Dendritic cell treated with granulocyte-macrophage colony-stimulating factor and Interleukin-4, amounts not matched to agents 40 ng/mL and 50 ng/mL, for 4 days (primary cell): ENCODE data around the gene KIF23.

Experiments
- H3K27ac Mint-ChIP-seq: one replicate; pipeline ENCODE4 v1.8.0; 2022; ENCODE audit warnings: mild to moderate bottlenecking, mixed read lengths
- H3K27me3 Mint-ChIP-seq: one replicate; pipeline ENCODE4 v1.8.0; 2022; ENCODE audit warnings: mild to moderate bottlenecking, mixed read lengths
- H3K36me3 Mint-ChIP-seq: one replicate; pipeline ENCODE4 v1.8.0; 2022; ENCODE audit warnings: low read depth, mixed read lengths
- H3K4me1 Mint-ChIP-seq: one replicate; pipeline ENCODE4 v1.8.0; 2022; ENCODE audit warnings: low read depth, mixed read lengths
- H3K4me3 Mint-ChIP-seq: one replicate; pipeline ENCODE4 v1.8.0; 2022; ENCODE audit warnings: mild to moderate bottlenecking, moderate library complexity, mixed read lengths
- H3K9me3 Mint-ChIP-seq: one replicate; pipeline ENCODE4 v1.8.0; 2022; ENCODE audit warnings: mixed read lengths
- intact Hi-C: fragments of 100-400 bp; cut with micrococcal nuclease; formaldehyde crosslinking; loops from one replicate; pipeline ENCODE4 v1.15.0; 2022

Gene KIF23

GRCh38 chr15:69388260-69388705 is 25.9 kb upstream of the KIF23 start:
- H3K27ac Mint-ChIP-seq, result no peak overlapping the region

DNA sequence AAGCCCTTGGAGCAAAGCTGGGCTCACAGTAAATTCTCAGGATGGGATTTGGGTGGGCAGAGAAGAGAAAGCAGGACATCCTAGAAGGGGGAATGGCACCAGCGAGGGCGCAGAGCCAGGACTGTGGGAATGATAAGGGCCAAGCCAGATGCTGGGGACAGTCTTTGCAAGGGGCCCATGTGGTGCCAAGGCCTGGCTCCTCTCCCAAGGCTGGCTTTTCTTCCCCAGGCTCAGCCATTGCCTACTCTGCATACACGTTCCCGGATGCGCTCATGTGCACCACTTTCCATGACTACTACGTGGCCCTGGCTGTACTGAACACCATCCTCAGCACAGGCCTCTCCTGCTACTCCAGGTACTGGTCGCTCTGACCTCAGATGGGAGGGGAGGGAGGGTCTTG is 24.7 kb upstream of the KIF23 start:
- H3K36me3 Mint-ChIP-seq, result no peaks in the 10 kb centered on the region

More at GRCh38 chr15:69388260-69388705, 25.9 kb upstream of the KIF23 start:
- no peaks in the 10 kb centered on the region for H3K9me3 Mint-ChIP-seq
- H3K27me3 Mint-ChIP-seq, result no peaks in the 10 kb centered on the region
- H3K4me3 Mint-ChIP-seq, result no peak overlapping the region
- peaks cover 4% of the 10 kb centered on the region for H3K4me1 Mint-ChIP-seq
- H3K36me3 Mint-ChIP-seq, result no peaks in the 10 kb centered on the region
- intact Hi-C loops, result no loop called here

GRCh38 chr15:69390575-69390974 is 23.6 kb upstream of the KIF23 start:
- Mint-ChIP-seq H3K36me3 (no peaks in the 10 kb centered on the region), H3K27ac (no peak overlapping the region), H3K4me1 (peaks cover 17% of the 10 kb centered on the region), H3K4me3 (no peak overlapping the region), H3K9me3 (no peaks in the 10 kb centered on the region), H3K27me3 (peaks cover 5% of the 10 kb centered on the region)
- intact Hi-C loops, result no loop called here

More for the DNA sequence above, 24.7 kb upstream of the KIF23 start:
- Mint-ChIP-seq H3K27me3 (peaks cover 4% of the 10 kb centered on the region), H3K27ac (no peak overlapping the region), H3K9me3 (no peaks in the 10 kb centered on the region), H3K4me3 (no peak overlapping the region), H3K4me1 (peaks cover 11% of the 10 kb centered on the region)
- intact Hi-C loops, result no loop called here

- Mint-ChIP-seq H3K36me3 (no peaks in the 10 kb centered on the region), H3K4me1 (peaks cover 17% of the 10 kb centered on the region), H3K27me3 (peaks cover 9% of the 10 kb centered on the region), H3K4me3 (no peak overlapping the region), H3K27ac (no peak overlapping the region), H3K9me3 (no peaks in the 10 kb centered on the region)
- intact Hi-C loops, result no loop called here
Observed at GRCh38 chr15:69391046-69391757, 22.9 kb upstream of the KIF23 start.

DNA sequence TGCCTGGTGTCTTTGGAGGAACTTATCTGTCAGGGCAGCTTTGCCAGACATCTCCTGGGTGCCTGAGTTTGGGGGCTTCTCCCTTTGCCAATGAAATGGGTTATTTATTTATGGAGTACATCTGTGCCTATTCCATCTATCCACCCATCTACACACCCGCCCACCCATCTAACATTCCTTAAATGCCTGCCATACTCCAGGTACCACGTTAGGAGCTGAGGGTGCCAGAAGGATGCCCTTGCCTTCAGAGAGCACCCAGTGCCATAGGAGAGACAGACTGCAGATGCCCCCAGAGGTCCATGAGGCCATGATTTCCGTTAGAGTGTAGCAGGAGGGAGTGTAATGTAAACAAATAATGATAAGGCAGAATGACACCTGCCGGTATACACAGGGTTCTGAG is 21.8 kb upstream of the KIF23 start:
- intact Hi-C loops, result no loop called here

GRCh38 chr15:69393831-69394491 is 20.2 kb upstream of the KIF23 start:
- intact Hi-C loops, result loop anchor here (1.0 kb wide), 1 partner anchor 335 kb away; no protein-coding TSS in a partner anchor
- no peaks in the 10 kb centered on the region for H3K9me3 Mint-ChIP-seq

More for the DNA sequence above, 21.8 kb upstream of the KIF23 start:
- no peak overlapping the region for H3K27ac Mint-ChIP-seq
- H3K9me3 Mint-ChIP-seq, result no peaks in the 10 kb centered on the region
- H3K4me3 Mint-ChIP-seq, result no peak overlapping the region
- H3K36me3 Mint-ChIP-seq, result no peaks in the 10 kb centered on the region
- H3K4me1 Mint-ChIP-seq, result peaks cover 17% of the 10 kb centered on the region
- peaks cover 9% of the 10 kb centered on the region for H3K27me3 Mint-ChIP-seq

DNA sequence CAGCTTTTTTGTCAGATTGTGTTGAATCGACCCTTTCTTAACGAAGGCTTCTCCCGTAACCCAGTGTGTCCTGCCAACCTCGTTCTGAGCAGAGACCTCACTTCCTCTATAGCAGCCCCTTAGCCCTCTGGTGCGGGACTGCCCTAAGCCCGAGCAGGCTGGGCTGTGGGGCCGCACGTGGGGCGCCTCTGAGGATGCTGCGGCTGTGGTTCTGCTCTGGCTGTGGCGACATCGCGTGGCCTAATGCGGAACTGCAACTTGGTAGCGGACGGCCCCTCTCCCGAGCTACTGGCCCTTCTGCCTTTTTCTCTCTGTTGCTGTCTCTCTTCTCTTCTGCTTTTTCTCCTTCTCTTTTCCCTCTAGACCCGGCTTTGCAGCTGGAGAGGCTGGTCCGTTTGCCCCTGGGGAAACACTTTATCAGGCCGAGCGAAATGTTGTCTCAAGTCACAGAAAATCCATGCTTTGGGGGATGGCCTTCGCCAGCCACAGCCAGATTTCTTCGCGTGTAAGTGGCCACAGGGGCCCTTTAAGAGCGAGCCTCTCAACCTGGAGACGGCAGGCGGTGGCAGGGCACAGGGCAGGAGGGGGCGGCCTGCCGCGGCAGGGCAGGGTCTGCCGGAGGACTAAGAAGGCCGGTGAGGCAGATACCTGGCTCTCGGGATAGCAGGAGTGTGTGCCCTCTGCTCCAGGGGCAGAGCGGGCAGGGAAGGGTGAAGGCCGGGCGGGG is 19.4 kb upstream of the KIF23 start:
- H3K27me3 Mint-ChIP-seq, result peaks cover 9% of the 10 kb centered on the region
- H3K9me3 Mint-ChIP-seq, result no peaks in the 10 kb centered on the region
- intact Hi-C loops, result loop anchor here (1.0 kb wide), 1 partner anchor 335 kb away; no protein-coding TSS in a partner anchor
- peaks cover 22% of the 10 kb centered on the region for H3K4me1 Mint-ChIP-seq
- no peaks in the 10 kb centered on the region for H3K36me3 Mint-ChIP-seq
- H3K27ac Mint-ChIP-seq, result no peak overlapping the region
- no peak overlapping the region for H3K4me3 Mint-ChIP-seq

More at GRCh38 chr15:69393831-69394491, 20.2 kb upstream of the KIF23 start:
- peaks cover 9% of the 10 kb centered on the region for H3K27me3 Mint-ChIP-seq
- no peaks in the 10 kb centered on the region for H3K36me3 Mint-ChIP-seq
- H3K27ac Mint-ChIP-seq, result no peak overlapping the region
- H3K4me1 Mint-ChIP-seq, result peaks cover 22% of the 10 kb centered on the region
- no peak overlapping the region for H3K4me3 Mint-ChIP-seq

GRCh38 chr15:69395460-69395859 is 18.7 kb upstream of the KIF23 start:
- Mint-ChIP-seq H3K27ac (no peak overlapping the region), H3K36me3 (no peaks in the 10 kb centered on the region), H3K9me3 (no peaks in the 10 kb centered on the region), H3K27me3 (peaks cover 9% of the 10 kb centered on the region), H3K4me1 (peaks cover 22% of the 10 kb centered on the region), H3K4me3 (no peak overlapping the region)
- intact Hi-C loops, result no loop called here

DNA sequence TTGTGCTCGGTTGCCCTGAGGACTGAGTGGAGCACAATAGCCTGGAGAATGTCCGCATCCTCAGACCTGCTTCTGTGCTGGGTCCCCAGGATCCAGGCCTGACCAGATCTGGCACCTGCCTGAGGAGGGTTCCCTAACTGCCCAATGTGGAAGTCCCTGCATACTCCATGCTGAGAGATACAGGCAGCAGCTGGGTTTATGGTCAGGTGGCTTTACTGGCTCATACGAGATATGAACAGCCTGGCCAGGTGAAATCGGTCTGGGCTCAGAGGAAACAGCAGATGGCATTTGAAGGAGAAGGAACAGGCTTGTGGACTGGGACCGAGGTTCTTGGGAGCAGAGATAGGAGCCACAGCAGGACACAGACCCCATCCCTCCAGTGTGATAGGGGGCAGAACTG is 18.2 kb upstream of the KIF23 start:
- Mint-ChIP-seq H3K27ac (no peak overlapping the region), H3K36me3 (no peaks in the 10 kb centered on the region), H3K4me3 (no peak overlapping the region), H3K27me3 (peaks cover 9% of the 10 kb centered on the region), H3K9me3 (no peaks in the 10 kb centered on the region), H3K4me1 (peaks cover 22% of the 10 kb centered on the region)
- intact Hi-C loops, result no loop called here

- Mint-ChIP-seq H3K9me3 (no peaks in the 10 kb centered on the region), H3K27me3 (peaks cover 8% of the 10 kb centered on the region), H3K4me3 (no peak overlapping the region), H3K27ac (no peak overlapping the region), H3K4me1 (peaks cover 16% of the 10 kb centered on the region), H3K36me3 (no peaks in the 10 kb centered on the region)
- intact Hi-C loops, result no loop called here
Observed at GRCh38 chr15:69398491-69398891, 15.7 kb upstream of the KIF23 start.

DNA sequence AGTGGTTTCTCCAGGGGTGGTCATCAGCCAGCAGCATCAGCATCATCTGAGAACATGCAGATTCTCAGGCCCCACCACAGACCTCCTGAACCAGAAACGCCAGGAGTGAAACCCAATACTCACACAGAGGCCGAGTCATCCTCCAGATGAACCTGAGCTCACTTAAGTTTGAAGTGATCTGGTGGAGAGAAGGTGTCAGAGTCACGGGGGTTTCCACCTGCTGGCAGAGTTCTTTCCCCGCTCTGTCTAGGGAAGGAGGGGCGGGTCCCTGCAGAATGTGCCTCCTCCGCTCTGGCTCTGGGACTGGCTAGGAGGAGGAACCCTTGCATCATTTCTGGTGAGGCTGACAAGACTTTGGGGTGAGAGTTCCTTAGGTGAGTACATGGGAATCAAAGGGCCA is 13.3 kb upstream of the KIF23 start:
- no peaks in the 10 kb centered on the region for H3K36me3 Mint-ChIP-seq
- intact Hi-C loops, result no loop called here
- peaks cover under 1% of the 10 kb centered on the region for H3K27me3 Mint-ChIP-seq
- H3K4me1 Mint-ChIP-seq, result peaks cover 5% of the 10 kb centered on the region
- no peaks in the 10 kb centered on the region for H3K9me3 Mint-ChIP-seq
- no peak overlapping the region for H3K4me3 Mint-ChIP-seq
- no peak overlapping the region for H3K27ac Mint-ChIP-seq

- Mint-ChIP-seq H3K9me3 (no peaks in the 10 kb centered on the region), H3K36me3 (no peaks in the 10 kb centered on the region), H3K27me3 (no peaks in the 10 kb centered on the region), H3K4me1 (peaks cover 5% of the 10 kb centered on the region), H3K27ac (no peak overlapping the region), H3K4me3 (no peak overlapping the region)
- intact Hi-C loops, result no loop called here
Observed at GRCh38 chr15:69402816-69403215, 11.3 kb upstream of the KIF23 start.

GRCh38 chr15:69403594-69403993 is 10.6 kb upstream of the KIF23 start:
- Mint-ChIP-seq H3K4me1 (peaks cover 2% of the 10 kb centered on the region), H3K27ac (no peak overlapping the region), H3K9me3 (no peaks in the 10 kb centered on the region), H3K4me3 (no peak overlapping the region), H3K36me3 (no peaks in the 10 kb centered on the region), H3K27me3 (no peaks in the 10 kb centered on the region)
- intact Hi-C loops, result no loop called here

DNA sequence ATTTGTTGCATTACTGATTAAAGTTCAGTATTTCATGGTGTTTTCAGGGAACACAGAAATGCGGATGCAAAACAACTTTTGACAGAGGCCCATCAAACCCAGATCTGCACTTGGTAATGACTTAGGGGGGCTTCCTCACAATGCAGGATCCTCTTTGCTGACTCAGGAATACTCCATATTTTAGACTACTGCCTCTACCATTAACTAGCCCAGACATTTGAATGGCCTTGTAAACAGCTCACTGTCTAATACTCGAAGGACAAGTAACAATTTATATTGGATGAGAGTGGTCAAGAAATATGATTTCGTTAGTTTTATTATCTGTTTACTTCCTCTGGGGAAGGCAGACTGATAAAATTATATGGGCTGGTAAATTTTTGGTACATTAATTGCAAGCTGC is 9.0 kb upstream of the KIF23 start:
- H3K27ac Mint-ChIP-seq, result no peak overlapping the region
- intact Hi-C loops, result no loop called here
- no peaks in the 10 kb centered on the region for H3K4me1 Mint-ChIP-seq
- H3K4me3 Mint-ChIP-seq, result no peak overlapping the region
- no peaks in the 10 kb centered on the region for H3K9me3 Mint-ChIP-seq
- no peaks in the 10 kb centered on the region for H3K27me3 Mint-ChIP-seq
- no peaks in the 10 kb centered on the region for H3K36me3 Mint-ChIP-seq
